BJ (cell line): ENCODE measurements around the gene CUL3. TPM values are rescaled to one million over a fixed set of nuclear protein-coding genes. Genes with fewer than 3 reads are reported as not detected.

Experiments used
- CTCF ChIA-PET: fragments of 350-600 bp; formaldehyde crosslinking; extraction: SDS; loops from one replicate; lab custom pipeline; 2021; ENCODE audit warnings: antibody characterized with exemption, inconsistent platforms; lab: Yijun Ruan, JAX
- POLR2A ChIA-PET: fragments of 300-600 bp; sonication (Branson Sonifier 250); formaldehyde crosslinking; extraction: SDS; loops from one replicate; lab custom pipeline; 2021; ENCODE audit warnings: antibody characterized with exemption; lab: Charles Lee
- DNase-seq: peaks from one replicate; pipeline ENCODE4 v3.0.0-alpha.2; 2011; ENCODE audit warnings: low read depth
- H3K27me3 ChIP-seq: 2 replicates; pipeline ENCODE4 v1.6.0; 2011; ENCODE audit warnings: low read length; ENCODE audit not compliant: control insufficient read depth, insufficient read depth
- H3K36me3 ChIP-seq: 2 replicates; pipeline ENCODE4 v1.5.1; 2011; ENCODE audit warnings: low read length; ENCODE audit not compliant: control insufficient read depth, insufficient read depth
- H3K4me3 ChIP-seq: 2 replicates; pipeline ENCODE4 v1.5.1; 2011; ENCODE audit warnings: low read depth, mild to moderate bottlenecking, control low read depth, low read length
- polyA plus RNA-seq: library from polyadenylated mRNA; depleted of rRNA; stranded (reverse); fragments of >200 nt; gene quantifications from 2 replicates; pipeline ENCODE4 v1.2.3, GENCODE V29; 2011
- TF ChIP-seq, protein P1 (sequence below): IDR thresholded peaks from 2 replicates; pipeline ENCODE4 v1.5.1; 2011; ENCODE audit warnings: low read depth, mild to moderate bottlenecking, control low read depth, inconsistent platforms, low read length, moderate library complexity; ENCODE audit not compliant: insufficient read depth

Gene CUL3
- polyA plus RNA-seq, 1 experiment: 12.8 TPM

GRCh38 chr2:224545884-224546644, 39.1 kb downstream of the CUL3 start:
- peaks cover 1% of the 10 kb centered on the region; the same call in 1 of the 2 replicates for H3K36me3 ChIP-seq
- no peak for DNase-seq
- TF ChIP-seq, protein P1, sequence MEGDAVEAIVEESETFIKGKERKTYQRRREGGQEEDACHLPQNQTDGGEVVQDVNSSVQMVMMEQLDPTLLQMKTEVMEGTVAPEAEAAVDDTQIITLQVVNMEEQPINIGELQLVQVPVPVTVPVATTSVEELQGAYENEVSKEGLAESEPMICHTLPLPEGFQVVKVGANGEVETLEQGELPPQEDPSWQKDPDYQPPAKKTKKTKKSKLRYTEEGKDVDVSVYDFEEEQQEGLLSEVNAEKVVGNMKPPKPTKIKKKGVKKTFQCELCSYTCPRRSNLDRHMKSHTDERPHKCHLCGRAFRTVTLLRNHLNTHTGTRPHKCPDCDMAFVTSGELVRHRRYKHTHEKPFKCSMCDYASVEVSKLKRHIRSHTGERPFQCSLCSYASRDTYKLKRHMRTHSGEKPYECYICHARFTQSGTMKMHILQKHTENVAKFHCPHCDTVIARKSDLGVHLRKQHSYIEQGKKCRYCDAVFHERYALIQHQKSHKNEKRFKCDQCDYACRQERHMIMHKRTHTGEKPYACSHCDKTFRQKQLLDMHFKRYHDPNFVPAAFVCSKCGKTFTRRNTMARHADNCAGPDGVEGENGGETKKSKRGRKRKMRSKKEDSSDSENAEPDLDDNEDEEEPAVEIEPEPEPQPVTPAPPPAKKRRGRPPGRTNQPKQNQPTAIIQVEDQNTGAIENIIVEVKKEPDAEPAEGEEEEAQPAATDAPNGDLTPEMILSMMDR: no peak
- H3K27me3 ChIP-seq: no peaks in the 10 kb centered on the region
- H3K4me3 ChIP-seq: no peak overlapping the region
- ChIA-PET POLR2A (no interaction called here), CTCF (no interaction called here)

- Histone ChIP-seq H3K27me3 (no peaks in the 10 kb centered on the region), H3K36me3 (peaks cover 1% of the 10 kb centered on the region; the same call in 1 of the 2 replicates), H3K4me3 (no peak overlapping the region)
- ChIA-PET CTCF (interaction anchor here (1.2 kb wide), 1 partner anchor 18 kb away, joined by 3 read pairs; no protein-coding TSS in a partner anchor), POLR2A (no interaction called here)
- TF ChIP-seq, protein P1: no peak
- no peak for DNase-seq
These were observed 41.2 kb downstream of the CUL3 start for GRCh38 chr2:224543939-224544338.

DNA sequence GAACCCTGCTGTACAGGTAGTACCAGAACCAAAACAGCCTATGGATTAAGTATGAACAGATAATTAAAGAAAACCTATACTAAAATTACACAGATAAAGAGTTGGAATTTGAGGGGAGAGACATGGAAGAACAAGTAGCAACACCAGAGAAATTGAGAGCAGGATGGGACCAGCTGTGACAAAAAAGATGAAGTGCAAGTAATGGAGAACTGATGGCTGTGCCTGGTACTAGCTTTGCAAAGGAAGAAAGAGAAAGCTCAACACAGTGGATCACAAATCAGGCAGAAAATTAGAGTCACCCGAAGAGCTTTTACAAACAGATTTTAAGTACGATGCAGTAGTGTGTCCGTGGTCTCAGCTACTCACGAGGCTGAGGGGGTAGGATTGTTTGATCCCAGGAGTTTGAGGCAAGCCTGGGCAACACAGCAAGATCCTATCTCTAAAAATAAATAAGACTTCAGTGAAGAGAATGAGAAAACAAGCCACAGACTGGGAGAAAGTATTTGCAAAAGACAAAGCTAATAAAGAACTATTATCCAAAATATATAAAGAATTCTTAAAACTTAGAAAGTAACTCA, 46.5 kb downstream of the CUL3 start:
- POLR2A ChIA-PET: no interaction called here
- Histone ChIP-seq H3K27me3 (no peaks in the 10 kb centered on the region), H3K4me3 (no peak overlapping the region), H3K36me3 (peaks cover 1% of the 10 kb centered on the region; the same call in 1 of the 2 replicates)
- CTCF ChIA-PET: interaction anchor here (0.8 kb wide), 1 partner anchor 23 kb away, joined by 3 read pairs; no protein-coding TSS in a partner anchor
- no peak for DNase-seq
- TF ChIP-seq, protein P1: no peak

- Histone ChIP-seq H3K36me3 (no peaks in the 10 kb centered on the region; the same call in none of the 2 replicates), H3K4me3 (no peak overlapping the region), H3K27me3 (no peaks in the 10 kb centered on the region)
- POLR2A ChIA-PET: no interaction called here
- no peak for DNase-seq
- CTCF ChIA-PET: no interaction called here
- TF ChIP-seq, protein P1: no peak
These were observed 52.2 kb downstream of the CUL3 start for GRCh38 chr2:224532931-224533330.

GRCh38 chr2:224532441-224532840, 52.7 kb downstream of the CUL3 start:
- Histone ChIP-seq H3K36me3 (no peaks in the 10 kb centered on the region; the same call in none of the 2 replicates), H3K4me3 (no peak overlapping the region), H3K27me3 (no peaks in the 10 kb centered on the region)
- CTCF ChIA-PET: interaction anchor here (1.0 kb wide), 2 partner anchors 8 to 18 kb away, joined by 3 to 4 read pairs; no protein-coding TSS in a partner anchor
- POLR2A ChIA-PET: no interaction called here
- DNase-seq: no peak
- TF ChIP-seq, protein P1: no peak
